ENCODE results near the gene SMIM10L1. TPM values are rescaled to one million over a fixed set of nuclear protein-coding genes. Genes with fewer than 3 reads are reported as not detected.

Gene SMIM10L1
- total and polyA plus RNA-seq, 2 donors (not counting 1 experiment from before 2014, with no cell fraction given) = 3.6 to 9.6 TPM

GRCh38 chr12:11154400-11154925, 16.5 kb upstream of the SMIM10L1 start:
- Histone ChIP-seq H3K27ac (ENCODE audit: low read length in 2 of 2) (no peak overlapping the region), H3K27me3 (replicated peaks in 1 of 4; ENCODE audit: control extremely low read depth in 1 of 4, control insufficient read depth in 3 of 4, insufficient read depth in 4 of 4, low read length in 3 of 4) (no peaks in the 10 kb centered on the region), H3K4me1 (ENCODE audit: control insufficient read depth in 2 of 2, insufficient read depth in 2 of 2, low read length in 2 of 2) (no peaks in the 10 kb centered on the region), H4K20me1 (ENCODE audit: control insufficient read depth, insufficient read depth, low read length, poor library complexity, severe bottlenecking) (peaks cover 26% of the 10 kb centered on the region), H3K79me2 (ENCODE audit: control insufficient read depth, insufficient read depth, low read length) (peaks cover 68% of the 10 kb centered on the region), H3K4me3 (ENCODE audit: control extremely low read depth in 1 of 5, extremely low read depth in 1 of 5, insufficient read depth in 1 of 5, low read depth in 2 of 5, low read length in 4 of 5) (no peak overlapping the region), H3K9ac (ENCODE audit: low read length) (no peak overlapping the region), H3K9me3 (ENCODE audit: control extremely low read depth in 1 of 3, control insufficient read depth in 2 of 3, insufficient read depth in 1 of 3, low read length in 2 of 3) (peaks cover 3 to 7% (median 4%) of the 10 kb centered on the region in 3 donors), H2AFZ (ENCODE audit: insufficient read depth, low read depth, low read length, poor library complexity, severe bottlenecking) (no peak overlapping the region), H3K4me2 (replicated peaks; ENCODE audit: low read depth, low read length, poor library complexity, severe bottlenecking) (no peak overlapping the region), H3K36me3 (replicated peaks in 1 of 2; ENCODE audit: control extremely low read depth in 1 of 2, control insufficient read depth in 1 of 2, extremely low read depth in 1 of 2, insufficient read depth in 2 of 2, low read length in 1 of 2) (peaks cover 3 to 8% of the 10 kb centered on the region in 2 experiments)
- CTCF ChIA-PET = no interaction called here
- Mint-ChIP-seq H3K4me1 (peaks cover 3% of the 10 kb centered on the region), H3K9me3 (ENCODE audit: insufficient read depth) (no peaks in the 10 kb centered on the region), H3K4me3 (no peak overlapping the region), H3K27me3 (no peaks in the 10 kb centered on the region), H3K27ac (no peak overlapping the region)
- DNase-seq (no peak), ATAC-seq (ENCODE audit: low read depth) (no peak)
- intact Hi-C loops (cut with micrococcal nuclease) = no loop called here
- POLR2A ChIA-PET = no interaction called here
- TF ChIP-seq CTCF (IDR thresholded peaks at IDR 0.05) (no peak), EZH2 (IDR thresholded peaks at IDR 0.05; ENCODE audit: borderline replicate concordance, insufficient read depth, low read depth, low read length, poor library complexity, severe bottlenecking) (no peak)
- no CpG with 5 or more reads among the region's 1 CpG for WGBS (ENCODE audit: insufficient coverage)

GRCh38 chr12:11158885-11159444, 12.0 kb upstream of the SMIM10L1 start:
- H3K27ac ChIP-seq (ENCODE audit: low read length in 2 of 2) = no peak overlapping the region
- Mint-ChIP-seq H3K9me3 (ENCODE audit: insufficient read depth) (no peaks in the 10 kb centered on the region), H3K27ac (no peak overlapping the region), H3K27me3 (no peaks in the 10 kb centered on the region), H3K4me3 (no peak overlapping the region), H3K4me1 (peaks cover 19% of the 10 kb centered on the region)
- no peak overlapping the region for H2AFZ ChIP-seq (ENCODE audit: insufficient read depth, low read depth, low read length, poor library complexity, severe bottlenecking)
- peaks cover 40% of the 10 kb centered on the region for H4K20me1 ChIP-seq (ENCODE audit: control insufficient read depth, insufficient read depth, low read length, poor library complexity, severe bottlenecking)
- H3K9me3 ChIP-seq (ENCODE audit: control extremely low read depth in 1 of 3, control insufficient read depth in 2 of 3, insufficient read depth in 1 of 3, low read length in 2 of 3) = peaks cover 3 to 4% (median 4%) of the 10 kb centered on the region in 3 donors
- POLR2A ChIA-PET = no interaction called here
- H3K4me3 ChIP-seq (ENCODE audit: control extremely low read depth in 1 of 5, extremely low read depth in 1 of 5, insufficient read depth in 1 of 5, low read depth in 2 of 5, low read length in 4 of 5) = no peak overlapping the region
- H3K4me2 ChIP-seq (replicated peaks; ENCODE audit: low read depth, low read length, poor library complexity, severe bottlenecking) = no peak overlapping the region
- intact Hi-C loops (cut with micrococcal nuclease) = no loop called here
- no peaks in the 10 kb centered on the region for H3K4me1 ChIP-seq (ENCODE audit: control insufficient read depth in 2 of 2, insufficient read depth in 2 of 2, low read length in 2 of 2)
- peaks cover 3 to 6% of the 10 kb centered on the region in 2 experiments for H3K36me3 ChIP-seq (replicated peaks in 1 of 2; ENCODE audit: control extremely low read depth in 1 of 2, control insufficient read depth in 1 of 2, extremely low read depth in 1 of 2, insufficient read depth in 2 of 2, low read length in 1 of 2)
- H3K9ac ChIP-seq (ENCODE audit: low read length) = no peak overlapping the region
- H3K27me3 ChIP-seq (replicated peaks in 1 of 4; ENCODE audit: control extremely low read depth in 1 of 4, control insufficient read depth in 3 of 4, insufficient read depth in 4 of 4, low read length in 3 of 4) = no peaks in the 10 kb centered on the region
- ATAC-seq (ENCODE audit: low read depth) = no peak
- CTCF ChIA-PET = no interaction called here
- no CpG with 5 or more reads among the region's 5 CpGs for WGBS (ENCODE audit: insufficient coverage)
- TF ChIP-seq CTCF (IDR thresholded peaks at IDR 0.05) = no peak
- TF ChIP-seq EZH2 (IDR thresholded peaks at IDR 0.05; ENCODE audit: borderline replicate concordance, insufficient read depth, low read depth, low read length, poor library complexity, severe bottlenecking) = no peak
- DNase-seq = no peak
- H3K79me2 ChIP-seq (ENCODE audit: control insufficient read depth, insufficient read depth, low read length) = peaks cover 84% of the 10 kb centered on the region

All from B cell (primary cell).